Uterus (tissue), 2 donors: Measurements from ENCODE around the gene HS3ST3A1.

Experiments used
- CTCF ChIP-seq, 4 experiments: fragments of 200-600 bp in 2 of 4; fragments of 450-650 bp in 2 of 4; sonication (generic) in 2 of 4; IDR thresholded peaks; one replicate each; pipeline ENCODE4 v1.5.1; 2016 to 2019; ENCODE audit warnings: antibody characterized with exemption in 4 of 4, mild to moderate bottlenecking in 2 of 4, moderate library complexity in 1 of 4
- POLR2A ChIP-seq, 2 donors: fragments of 450-650 bp; IDR thresholded peaks; one replicate each; pipeline ENCODE4 v1.6.1; 2016; ENCODE audit warnings: antibody characterized with exemption in 2 of 2, mild to moderate bottlenecking in 1 of 2, moderate library complexity in 1 of 2

- no peak for TF ChIP-seq POLR2A (IDR thresholded peaks at IDR 0.05)
- TF ChIP-seq CTCF (IDR thresholded peaks at IDR 0.05), result no peak
These were observed 39.4 kb downstream of the HS3ST3A1 start for GRCh38 chr17:13562271-13562800.
